PC-3 (cell line): ENCODE measurements around the gene RIPOR2. TPM values are rescaled to one million over a fixed set of nuclear protein-coding genes. Genes with fewer than 3 reads are reported as not detected.
A peak's percentile ranks its signal among the peaks of the same experiment; 100 is the strongest.

Experiments
- ATAC-seq: fragments of 200-7000 bp; cut with Tn5 transposase; 2 replicates; pipeline ENCODE4 v1.9.1; 2020; ENCODE audit warnings: mild to moderate bottlenecking, moderate library complexity
- BruUV-seq: library from RNA; stranded (reverse); fragments of 400-500 nt; replicated peaks from 2 replicates; lab custom pipeline; 2021; lab: Mats Ljungman, UMichigan
- CTCF ChIA-PET: fragments of 300-600 bp; sonication (Branson Sonifier 250); formaldehyde crosslinking; loops from one replicate; lab custom pipeline; 2022; ENCODE audit warnings: antibody characterized with exemption; lab: Charles Lee
- POLR2A ChIA-PET: fragments of 300-600 bp; sonication (Branson Sonifier 250); formaldehyde crosslinking; loops from one replicate; lab custom pipeline; 2022; ENCODE audit warnings: antibody characterized with exemption; ENCODE audit not compliant: unreplicated experiment; lab: Charles Lee
- DNase-seq: peaks from one replicate; pipeline ENCODE4 v3.0.0-alpha.2; 2015
- H2AFZ ChIP-seq: fragments of 300-600 bp; sonication (generic); 2 replicates; pipeline ENCODE4 v1.6.0; 2016; ENCODE audit warnings: antibody characterized with exemption, low read length
- H3F3A ChIP-seq: fragments of 300-600 bp; sonication (generic); one replicate; pipeline ENCODE4 v1.6.0; 2017; ENCODE audit warnings: antibody characterized with exemption, low read length, control low read depth, mild to moderate bottlenecking; ENCODE audit not compliant: unreplicated experiment
- H3K27ac ChIP-seq: fragments of 300-600 bp; sonication (generic); 2 replicates; pipeline ENCODE4 v1.5.1; 2016; ENCODE audit warnings: mild to moderate bottlenecking, low read length
- H3K27me3 ChIP-seq: fragments of 300-600 bp; sonication (generic); 2 replicates; pipeline ENCODE4 v1.6.1; 2016; ENCODE audit warnings: low read length, mixed read lengths
- H3K36me3 ChIP-seq: fragments of 300-600 bp; sonication (generic); 2 replicates; pipeline ENCODE4 v1.6.1; 2016; ENCODE audit warnings: low read depth, mixed run types, low read length, mixed read lengths
- H3K4me1 ChIP-seq: fragments of 300-600 bp; sonication (generic); 2 replicates; pipeline ENCODE4 v1.5.1; 2016; ENCODE audit warnings: low read length; ENCODE audit not compliant: insufficient read depth
- H3K4me2 ChIP-seq: fragments of 300-600 bp; sonication (generic); 2 replicates; pipeline ENCODE4 v1.6.0; 2016; ENCODE audit warnings: low read length
- H3K4me3 ChIP-seq: fragments of 300-600 bp; sonication (generic); 2 replicates; pipeline ENCODE4 v1.5.1; 2016; ENCODE audit warnings: mild to moderate bottlenecking, low read length, mixed read lengths
- H3K79me2 ChIP-seq: fragments of 300-600 bp; sonication (generic); 2 replicates; pipeline ENCODE4 v1.6.1; 2017; ENCODE audit warnings: low read length, mixed read lengths
- H3K9ac ChIP-seq: fragments of 300-600 bp; sonication (generic); 2 replicates; pipeline ENCODE4 v1.6.0; 2016; ENCODE audit warnings: mild to moderate bottlenecking, low read length
- H3K9me2 ChIP-seq: fragments of 300-600 bp; sonication (generic); replicated peaks from 2 replicates; pipeline ENCODE4 v1.6.1; 2016; ENCODE audit warnings: mixed run types, low read length, mixed read lengths
- H3K9me3 ChIP-seq: fragments of 300-600 bp; sonication (generic); 2 replicates; pipeline ENCODE4 v1.6.1; 2016; ENCODE audit warnings: low read length, mixed read lengths
- H4K20me1 ChIP-seq: fragments of 300-600 bp; sonication (generic); 2 replicates; pipeline ENCODE4 v1.6.1; 2016; ENCODE audit warnings: low read length, mixed read lengths
- EZH2 ChIP-seq: fragments of 300-600 bp; sonication (generic); IDR thresholded peaks from one replicate; pipeline ENCODE4 v1.6.1; 2017; ENCODE audit warnings: antibody characterized with exemption, mild to moderate bottlenecking, low read length; ENCODE audit not compliant: unreplicated experiment
- EZH2phosphoT487 ChIP-seq: fragments of 300-600 bp; sonication (generic); IDR thresholded peaks from 2 replicates; pipeline ENCODE4 v1.6.1; 2018; ENCODE audit warnings: mild to moderate bottlenecking, antibody characterized with exemption, low read length, borderline replicate concordance
- intact Hi-C: fragments of 100-400 bp; cut with micrococcal nuclease; formaldehyde crosslinking; loops from 2 replicates; pipeline ENCODE4 v1.9.0; 2023
- total RNA-seq: library from RNA; depleted of rRNA; stranded (reverse); fragments of >200 nt; gene quantifications from 2 replicates; pipeline ENCODE4 v1.2.3, GENCODE V29; 2014
- TF ChIP-seq, protein P1 (sequence below): fragments of 300-600 bp; sonication (generic); conservative IDR thresholded peaks from 2 replicates; pipeline ENCODE4 v1.5.1; 2017; ENCODE audit warnings: antibody characterized with exemption, low read depth, mild to moderate bottlenecking, low read length

The RIPOR2 gene
- total RNA-seq, 1 experiment from 2014 or later, result 0.44 TPM

GRCh38 chr6:24763578-24763977 lies 172.2 kb downstream of the RIPOR2 start:
- intact Hi-C loops, result no loop called here
- Histone ChIP-seq H3K4me2 (no peak overlapping the region), H3K4me1 (no peaks in the 10 kb centered on the region), H4K20me1 (no peaks in the 10 kb centered on the region), H3K4me3 (no peak overlapping the region), H3F3A (no peaks in the 10 kb centered on the region), H3K36me3 (no peaks in the 10 kb centered on the region), H3K27ac (no peak overlapping the region), H2AFZ (no peak overlapping the region), H3K9ac (no peak overlapping the region), H3K9me3 (no peaks in the 10 kb centered on the region), H3K27me3 (no peaks in the 10 kb centered on the region), H3K9me2 (no peaks in the 10 kb centered on the region), H3K79me2 (no peaks in the 10 kb centered on the region)
- no TSS peak for BruUV-seq
- ChIA-PET POLR2A (interaction anchor here (0.7 kb wide), 1 partner anchor 478 kb away, joined by 3 read pairs; no protein-coding TSS in a partner anchor), CTCF (no interaction called here)
- DNase-seq, result no peak
- TF ChIP-seq, protein P1, sequence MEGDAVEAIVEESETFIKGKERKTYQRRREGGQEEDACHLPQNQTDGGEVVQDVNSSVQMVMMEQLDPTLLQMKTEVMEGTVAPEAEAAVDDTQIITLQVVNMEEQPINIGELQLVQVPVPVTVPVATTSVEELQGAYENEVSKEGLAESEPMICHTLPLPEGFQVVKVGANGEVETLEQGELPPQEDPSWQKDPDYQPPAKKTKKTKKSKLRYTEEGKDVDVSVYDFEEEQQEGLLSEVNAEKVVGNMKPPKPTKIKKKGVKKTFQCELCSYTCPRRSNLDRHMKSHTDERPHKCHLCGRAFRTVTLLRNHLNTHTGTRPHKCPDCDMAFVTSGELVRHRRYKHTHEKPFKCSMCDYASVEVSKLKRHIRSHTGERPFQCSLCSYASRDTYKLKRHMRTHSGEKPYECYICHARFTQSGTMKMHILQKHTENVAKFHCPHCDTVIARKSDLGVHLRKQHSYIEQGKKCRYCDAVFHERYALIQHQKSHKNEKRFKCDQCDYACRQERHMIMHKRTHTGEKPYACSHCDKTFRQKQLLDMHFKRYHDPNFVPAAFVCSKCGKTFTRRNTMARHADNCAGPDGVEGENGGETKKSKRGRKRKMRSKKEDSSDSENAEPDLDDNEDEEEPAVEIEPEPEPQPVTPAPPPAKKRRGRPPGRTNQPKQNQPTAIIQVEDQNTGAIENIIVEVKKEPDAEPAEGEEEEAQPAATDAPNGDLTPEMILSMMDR, result no peak
- TF ChIP-seq EZH2phosphoT487 (no peak), EZH2 (no peak)
- ATAC-seq, result no peak

DNA sequence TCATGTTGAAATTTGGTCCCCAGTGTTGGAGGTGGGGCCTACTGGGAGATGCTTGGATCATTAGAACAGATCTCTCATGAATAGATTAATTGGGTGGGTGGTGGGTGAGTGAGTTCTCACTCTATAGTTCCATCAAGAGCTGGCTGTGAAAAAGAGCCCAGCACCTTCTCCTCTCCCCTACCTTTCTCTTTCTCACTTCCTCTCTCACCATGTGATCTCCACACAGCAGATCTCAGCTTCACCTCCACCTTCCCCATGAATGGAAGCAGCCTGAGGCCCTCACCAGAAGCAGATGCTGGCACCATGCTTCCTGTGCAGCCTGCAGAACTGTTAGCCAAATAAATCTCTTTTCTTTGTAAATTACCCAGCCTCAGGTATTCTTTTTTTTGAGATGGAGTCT lies 173.9 kb downstream of the RIPOR2 start:
- TF ChIP-seq EZH2phosphoT487, result no peak
- TF ChIP-seq, protein P1, result no peak
- no peak for TF ChIP-seq EZH2
- BruUV-seq, result no TSS peak
- Histone ChIP-seq H3K27ac (no peak overlapping the region), H3K9ac (no peak overlapping the region), H3K36me3 (no peaks in the 10 kb centered on the region), H3K79me2 (no peaks in the 10 kb centered on the region), H3K4me2 (no peak overlapping the region), H3F3A (no peaks in the 10 kb centered on the region), H3K9me3 (no peaks in the 10 kb centered on the region), H4K20me1 (no peaks in the 10 kb centered on the region), H3K4me1 (no peaks in the 10 kb centered on the region), H3K9me2 (no peaks in the 10 kb centered on the region), H2AFZ (no peak overlapping the region), H3K4me3 (no peak overlapping the region), H3K27me3 (no peaks in the 10 kb centered on the region)
- POLR2A ChIA-PET, result no interaction called here
- intact Hi-C loops, result no loop called here
- DNase-seq, result no peak
- no peak for ATAC-seq
- CTCF ChIA-PET, result no interaction called here

DNA sequence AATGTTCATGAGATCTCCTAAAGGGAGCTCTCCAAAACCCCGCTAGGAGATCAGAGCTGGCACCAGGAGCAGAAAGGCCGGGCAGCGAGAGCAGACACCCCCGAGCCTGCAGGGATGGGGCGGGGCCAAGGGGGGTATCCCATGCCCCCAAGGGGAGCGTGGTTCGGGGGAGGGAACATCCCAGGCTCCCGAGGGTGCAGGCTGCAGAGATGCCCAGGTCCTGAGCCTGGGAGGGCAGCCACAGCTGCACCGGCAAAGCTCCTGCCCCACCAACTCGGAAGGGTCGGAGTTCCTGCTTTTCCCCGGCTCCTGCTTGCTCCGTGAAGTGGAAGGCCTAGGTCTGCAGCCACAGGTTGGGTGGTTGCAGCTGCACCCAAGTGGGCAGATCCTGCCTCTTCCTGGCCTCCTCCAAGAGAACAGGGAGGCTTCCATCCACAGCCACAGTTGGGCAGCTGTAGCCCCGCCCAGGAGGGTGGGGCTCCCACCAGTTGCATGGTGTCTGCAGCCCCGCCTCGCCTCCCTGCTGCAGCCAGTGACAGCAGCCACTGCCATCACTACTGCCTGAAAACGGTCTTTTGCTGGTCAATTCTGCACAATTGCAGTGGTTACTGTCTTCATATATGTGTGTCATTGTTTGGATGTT lies 174.4 kb downstream of the RIPOR2 start:
- intact Hi-C loops, result no loop called here
- ChIA-PET CTCF (no interaction called here), POLR2A (no interaction called here)
- 0 out of 2 replicates have a peak overlapping the region, but pooled peaks have one; percentile 18 for H2AFZ ChIP-seq
- H3K36me3 ChIP-seq, result no peaks in the 10 kb centered on the region
- no peaks in the 10 kb centered on the region for H3K9me2 ChIP-seq
- no peak overlapping the region for H3K27ac ChIP-seq
- H3K9me3 ChIP-seq, result no peaks in the 10 kb centered on the region
- no peaks in the 10 kb centered on the region for H3K4me1 ChIP-seq
- H3K4me2 ChIP-seq, result no peak overlapping the region
- no peak overlapping the region for H3K9ac ChIP-seq
- ATAC-seq, result peak; percentile 46; the same call in 1 of the 2 replicates
- TF ChIP-seq, protein P1, result no peak
- no peak for TF ChIP-seq EZH2
- H3K79me2 ChIP-seq, result no peaks in the 10 kb centered on the region
- no peak overlapping the region for H3K4me3 ChIP-seq
- no TSS peak for BruUV-seq
- H4K20me1 ChIP-seq, result no peaks in the 10 kb centered on the region
- no peaks in the 10 kb centered on the region for H3F3A ChIP-seq
- no peak for DNase-seq
- no peaks in the 10 kb centered on the region for H3K27me3 ChIP-seq
